GM18868 (cell line): ENCODE measurements around the gene ZNF26.
A peak's percentile ranks its signal among the peaks of the same experiment; 100 is the strongest.
"Not testable (repeated sequence)": the region's sequence is repeated elsewhere in the genome, so short reads cannot be mapped to it uniquely, and the experiment has no call there.

ENCODE experiments used
- ATAC-seq: cut with Tn5 transposase; IDR thresholded peaks from one replicate; pipeline ENCODE4 v1.9.1; 2021; ENCODE audit warnings: mild to moderate bottlenecking, moderate library complexity; ENCODE audit not compliant: unreplicated experiment

ZNF26 gene

GRCh38 chr12:132955094-132956010 is 30.8 kb upstream of the ZNF26 start:
- ATAC-seq = peak; percentile 34

GRCh38 chr12:132956011-132956788 is 30.0 kb upstream of the ZNF26 start, which contains the start of gene ZNF605:
TSS of gene ZNF605 (minus strand) at chr12:132956306. CDS start at chr12:132945635, 10,671 bp downstream.
- ATAC-seq = peak; percentile 95

GRCh38 chr12:132961790-132962189 is 24.4 kb upstream of the ZNF26 start:
- not testable (repeated sequence) for ATAC-seq

- ATAC-seq = not testable (repeated sequence)
Observed at GRCh38 chr12:132963947-132964346, 22.2 kb upstream of the ZNF26 start.

GRCh38 chr12:132965796-132966195 is 20.4 kb upstream of the ZNF26 start:
- no peak for ATAC-seq

- no peak for ATAC-seq
Observed at GRCh38 chr12:132966676-132967415, 19.3 kb upstream of the ZNF26 start.

- ATAC-seq = no peak
Observed at GRCh38 chr12:132967736-132968135, 18.4 kb upstream of the ZNF26 start.

GRCh38 chr12:132972374-132972773 is 13.8 kb upstream of the ZNF26 start:
- ATAC-seq = no peak

- ATAC-seq = not testable (repeated sequence)
Observed at GRCh38 chr12:132976870-132977269, 9.3 kb upstream of the ZNF26 start.

GRCh38 chr12:132986885-132987225 is 688 bp downstream of the ZNF26 start:
- peak; percentile 5 for ATAC-seq

GRCh38 chr12:132998741-132999140 is 12.6 kb downstream of the ZNF26 start:
- ATAC-seq = no peak

GRCh38 chr12:133010657-133011297 is 24.6 kb downstream of the ZNF26 start:
- no peak for ATAC-seq

GRCh38 chr12:133023566-133023965 is 37.4 kb downstream of the ZNF26 start:
- ATAC-seq = no peak

GRCh38 chr12:133026996-133027395 is 40.8 kb downstream of the ZNF26 start:
- ATAC-seq = no peak

GRCh38 chr12:133037207-133038005 is 51.2 kb downstream of the ZNF26 start, which contains the start of gene ZNF84:
TSS of gene ZNF84 (plus strand) at chr12:133037509. CDS start at chr12:133041468, 3,959 bp downstream.
- ATAC-seq = peak; percentile 96

- no peak for ATAC-seq
Observed at GRCh38 chr12:133038118-133038709, 52.0 kb downstream of the ZNF26 start.

- ATAC-seq = no peak
Observed at GRCh38 chr12:133046698-133047097, 60.5 kb downstream of the ZNF26 start.

- ATAC-seq = no peak
Observed at GRCh38 chr12:133057446-133057845, 71.3 kb downstream of the ZNF26 start.
